Peyer's patch (tissue), 4 donors: ENCODE data around the gene RASSF6. TPM values are rescaled to one million over a fixed set of nuclear protein-coding genes. Genes with fewer than 3 reads are reported as not detected.

Source experiments
- DNase-seq, 3 donors: peaks; one replicate each; pipeline ENCODE4 v3.0.0-alpha.2; 2017 to 2019
- H3K27ac ChIP-seq, 4 donors: fragments of 200-600 bp; sonication (generic); one replicate each; pipeline ENCODE4 v1.5.1; 2016 to 2019
- H3K27me3 ChIP-seq, 2 donors: fragments of 200-600 bp; sonication (generic); one replicate each; pipeline ENCODE4 v1.5.1; 2019
- H3K36me3 ChIP-seq, 3 donors: fragments of 200-600 bp; sonication (generic); one replicate each; pipeline ENCODE4 v1.5.1; 2016 to 2019
- H3K4me1 ChIP-seq, 4 donors: fragments of 200-600 bp; sonication (generic); one replicate each; pipeline ENCODE4 v1.5.1; 2016 to 2019
- H3K4me3 ChIP-seq, 4 donors: fragments of 200-600 bp; sonication (generic); 1 replicate in 3 of 4; 2 replicates in 1 of 4; pipeline ENCODE4 v1.5.1; 2016 to 2019; ENCODE audit warnings: mild to moderate bottlenecking in 1 of 4
- H3K9me3 ChIP-seq, 4 donors: fragments of 200-600 bp; sonication (generic); one replicate each; pipeline ENCODE4 v1.5.1; 2016 to 2019; ENCODE audit warnings: mild to moderate bottlenecking in 1 of 4
- POLR2A ChIP-seq, 2 donors: fragments of 450-650 bp; IDR thresholded peaks; one replicate each; pipeline ENCODE4 v1.5.1; 2017; ENCODE audit warnings: antibody characterized with exemption in 2 of 2, mild to moderate bottlenecking in 2 of 2, moderate library complexity in 2 of 2
- total RNA-seq, 4 donors: library from RNA; depleted of rRNA; stranded (reverse); fragments of >200 nt; gene quantifications; one replicate each; pipeline ENCODE4 v1.1.0, GENCODE V29; 2016
- TF ChIP-seq, protein P1 (sequence below), 6 experiments: fragments of 450-650 bp in 4 of 6; fragments of 200-600 bp in 2 of 6; sonication (generic) in 1 of 6; IDR thresholded peaks; one replicate each; pipeline ENCODE4 v1.5.1; 2017 to 2019; ENCODE audit warnings: antibody characterized with exemption in 6 of 6, mild to moderate bottlenecking in 3 of 6, moderate library complexity in 1 of 6

Gene RASSF6
- total RNA-seq, 4 donors from 2014 or later = 37.3 to 48.7 (median 41.6) TPM

DNA sequence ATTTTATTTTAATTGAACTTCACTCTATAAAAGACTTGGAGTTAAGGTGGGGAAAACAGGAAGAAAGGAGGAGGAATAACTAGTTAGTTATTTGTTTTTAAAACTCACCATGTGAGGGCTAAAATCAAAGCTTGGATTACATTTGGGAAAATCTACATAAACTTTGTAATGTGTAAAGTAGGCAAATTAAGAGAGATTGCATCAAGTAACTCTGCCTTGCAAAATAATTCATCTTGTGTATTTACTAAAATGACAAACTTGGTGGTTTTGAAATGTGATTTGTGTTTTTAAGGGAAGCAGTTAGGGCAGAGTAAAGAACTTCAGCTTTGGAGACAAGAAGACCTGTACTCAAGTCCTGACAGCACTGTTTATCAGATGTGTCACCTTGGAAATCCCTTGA, 43.3 kb upstream of the RASSF6 start:
- no peaks in the 10 kb centered on the region for H3K9me3 ChIP-seq
- no peaks in the 10 kb centered on the region for H3K36me3 ChIP-seq
- H3K27ac ChIP-seq = no peak overlapping the region
- no peak overlapping the region for H3K4me3 ChIP-seq
- no peaks in the 10 kb centered on the region for H3K4me1 ChIP-seq
- no peak for TF ChIP-seq POLR2A (IDR thresholded peaks at IDR 0.05)
- TF ChIP-seq, protein P1, sequence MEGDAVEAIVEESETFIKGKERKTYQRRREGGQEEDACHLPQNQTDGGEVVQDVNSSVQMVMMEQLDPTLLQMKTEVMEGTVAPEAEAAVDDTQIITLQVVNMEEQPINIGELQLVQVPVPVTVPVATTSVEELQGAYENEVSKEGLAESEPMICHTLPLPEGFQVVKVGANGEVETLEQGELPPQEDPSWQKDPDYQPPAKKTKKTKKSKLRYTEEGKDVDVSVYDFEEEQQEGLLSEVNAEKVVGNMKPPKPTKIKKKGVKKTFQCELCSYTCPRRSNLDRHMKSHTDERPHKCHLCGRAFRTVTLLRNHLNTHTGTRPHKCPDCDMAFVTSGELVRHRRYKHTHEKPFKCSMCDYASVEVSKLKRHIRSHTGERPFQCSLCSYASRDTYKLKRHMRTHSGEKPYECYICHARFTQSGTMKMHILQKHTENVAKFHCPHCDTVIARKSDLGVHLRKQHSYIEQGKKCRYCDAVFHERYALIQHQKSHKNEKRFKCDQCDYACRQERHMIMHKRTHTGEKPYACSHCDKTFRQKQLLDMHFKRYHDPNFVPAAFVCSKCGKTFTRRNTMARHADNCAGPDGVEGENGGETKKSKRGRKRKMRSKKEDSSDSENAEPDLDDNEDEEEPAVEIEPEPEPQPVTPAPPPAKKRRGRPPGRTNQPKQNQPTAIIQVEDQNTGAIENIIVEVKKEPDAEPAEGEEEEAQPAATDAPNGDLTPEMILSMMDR (IDR thresholded peaks at IDR 0.05) = no peak
- no peaks in the 10 kb centered on the region for H3K27me3 ChIP-seq
- DNase-seq = no peak

- Histone ChIP-seq H3K27ac (no peak overlapping the region), H3K27me3 (no peaks in the 10 kb centered on the region), H3K9me3 (no peaks in the 10 kb centered on the region), H3K4me1 (no peaks in the 10 kb centered on the region), H3K36me3 (no peaks in the 10 kb centered on the region), H3K4me3 (no peak overlapping the region)
- no peak for TF ChIP-seq POLR2A (IDR thresholded peaks at IDR 0.05)
- TF ChIP-seq, protein P1 (IDR thresholded peaks at IDR 0.05) = peak in 4 of 6 experiments; percentile 36 to 69 (median 57)
- DNase-seq = no peak
Measured at GRCh38 chr4:73662709-73663546, 42.7 kb upstream of the RASSF6 start.

DNA sequence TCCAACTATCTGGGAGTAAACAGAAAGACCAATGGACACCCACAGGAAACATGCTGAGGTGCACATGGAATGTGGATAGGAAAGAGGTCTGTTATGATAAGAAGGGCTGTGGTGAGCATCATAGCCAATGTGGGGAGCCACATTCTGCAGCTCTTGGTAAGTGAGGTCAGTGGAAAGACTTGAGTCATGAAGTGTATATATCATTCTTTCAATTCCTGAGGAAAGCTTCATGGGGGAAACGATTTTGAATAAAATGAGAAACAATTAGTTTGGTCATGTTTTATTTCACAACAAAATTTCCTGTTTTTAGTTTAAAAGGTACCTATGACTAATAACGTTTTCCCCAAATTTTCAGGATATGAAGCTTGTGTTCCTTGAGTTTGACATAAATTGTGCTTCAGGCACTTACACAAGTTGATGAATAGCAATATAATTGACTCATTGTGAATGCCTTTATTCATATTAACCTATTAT, 41.4 kb upstream of the RASSF6 start:
- no peaks in the 10 kb centered on the region for H3K27me3 ChIP-seq
- no peaks in the 10 kb centered on the region for H3K4me1 ChIP-seq
- H3K4me3 ChIP-seq = no peak overlapping the region
- H3K27ac ChIP-seq = no peak overlapping the region
- no peaks in the 10 kb centered on the region for H3K9me3 ChIP-seq
- no peak for TF ChIP-seq POLR2A (IDR thresholded peaks at IDR 0.05)
- TF ChIP-seq, protein P1 (IDR thresholded peaks at IDR 0.05) = no peak
- H3K36me3 ChIP-seq = no peaks in the 10 kb centered on the region
- no peak for DNase-seq

- H3K9me3 ChIP-seq = no peaks in the 10 kb centered on the region
- H3K36me3 ChIP-seq = no peaks in the 10 kb centered on the region
- no peaks in the 10 kb centered on the region for H3K4me1 ChIP-seq
- no peak for DNase-seq
- H3K27me3 ChIP-seq = no peaks in the 10 kb centered on the region
- H3K27ac ChIP-seq = no peak overlapping the region
- TF ChIP-seq, protein P1 (IDR thresholded peaks at IDR 0.05) = no peak
- no peak for TF ChIP-seq POLR2A (IDR thresholded peaks at IDR 0.05)
- H3K4me3 ChIP-seq = no peak overlapping the region
Measured at GRCh38 chr4:73660808-73661207, 40.6 kb upstream of the RASSF6 start.

GRCh38 chr4:73653695-73654106, 33.5 kb upstream of the RASSF6 start:
- no peaks in the 10 kb centered on the region for H3K36me3 ChIP-seq
- no peaks in the 10 kb centered on the region for H3K4me1 ChIP-seq
- peak in 2 of 3 donors; percentile 47 to 62 for DNase-seq
- no peak for TF ChIP-seq POLR2A (IDR thresholded peaks at IDR 0.05)
- TF ChIP-seq, protein P1 (IDR thresholded peaks at IDR 0.05) = peak in 5 of 6 experiments; percentile 25 to 72 (median 63)
- H3K27me3 ChIP-seq = no peaks in the 10 kb centered on the region
- H3K9me3 ChIP-seq = no peaks in the 10 kb centered on the region
- H3K4me3 ChIP-seq = no peak overlapping the region
- no peak overlapping the region for H3K27ac ChIP-seq
